Mucosa of stomach (tissue), 1 donor: ENCODE data around the gene CIT.

Experiments
- H3K27me3 ChIP-seq: one replicate; pipeline ENCODE4 v1.7.0; 2013; ENCODE audit warnings: mild to moderate bottlenecking, low read length; ENCODE audit not compliant: control insufficient read depth, insufficient read depth
- H3K36me3 ChIP-seq: one replicate; pipeline ENCODE4 v1.7.0; 2013; ENCODE audit warnings: low read length; ENCODE audit not compliant: control insufficient read depth, insufficient read depth
- H3K4me1 ChIP-seq: one replicate; pipeline ENCODE4 v1.7.0; 2013; ENCODE audit warnings: mild to moderate bottlenecking, low read length; ENCODE audit not compliant: control insufficient read depth, insufficient read depth
- H3K4me3 ChIP-seq: one replicate; pipeline ENCODE4 v1.7.0; 2013; ENCODE audit warnings: low read length
- H3K9ac ChIP-seq: one replicate; pipeline ENCODE4 v1.7.0; 2013; ENCODE audit warnings: mild to moderate bottlenecking, low read length, moderate library complexity
- H3K9me3 ChIP-seq: one replicate; pipeline ENCODE4 v1.7.0; 2013; ENCODE audit warnings: mild to moderate bottlenecking, low read length, moderate library complexity; ENCODE audit not compliant: control insufficient read depth
- donor health status: Pancreatic carcinoma.

Gene CIT

GRCh38 chr12:119642986-119643385 lies 234.1 kb downstream of the CIT start:
- Histone ChIP-seq H3K4me1 (no peaks in the 10 kb centered on the region), H3K9me3 (no peaks in the 10 kb centered on the region), H3K27me3 (no peaks in the 10 kb centered on the region), H3K9ac (no peak overlapping the region), H3K36me3 (no peaks in the 10 kb centered on the region), H3K4me3 (no peak overlapping the region)
